CD4-positive, alpha-beta T cell treated with Interleukin-12 subunit alpha and Interleukin-12 subunit beta, for 1 hour (primary cell): ENCODE results near the gene ARFGAP1.
"Not testable (repeated sequence)": the region's sequence is repeated elsewhere in the genome, so short reads cannot be mapped to it uniquely, and the experiment has no call there.

ENCODE experiments used
- DNase-seq: peaks from one replicate; pipeline ENCODE4 v3.0.0-alpha.2; 2020

The ARFGAP1 gene

GRCh38 chr20:63322933-63323273 is 50.3 kb downstream of the ARFGAP1 start:
- DNase-seq = no peak

GRCh38 chr20:63323357-63323981 is 50.9 kb downstream of the ARFGAP1 start:
- DNase-seq = no peak

GRCh38 chr20:63325021-63325471 is 52.4 kb downstream of the ARFGAP1 start:
- DNase-seq = no peak

GRCh38 chr20:63325554-63326313 is 53.1 kb downstream of the ARFGAP1 start:
- no peak for DNase-seq

GRCh38 chr20:63326314-63327230 is 54.0 kb downstream of the ARFGAP1 start:
- peak; percentile 3 for DNase-seq

GRCh38 chr20:63327231-63327745 is 54.7 kb downstream of the ARFGAP1 start:
- no peak for DNase-seq

GRCh38 chr20:63328026-63328700 is 55.5 kb downstream of the ARFGAP1 start:
- no peak for DNase-seq

- no peak for DNase-seq
Measured at GRCh38 chr20:63328718-63329275, 56.2 kb downstream of the ARFGAP1 start.

- no peak for DNase-seq
Measured at GRCh38 chr20:63329331-63330083, 56.9 kb downstream of the ARFGAP1 start.

- no peak for DNase-seq
Measured at GRCh38 chr20:63330084-63330760, 57.6 kb downstream of the ARFGAP1 start.

GRCh38 chr20:63330940-63331339 is 58.3 kb downstream of the ARFGAP1 start:
- no peak for DNase-seq

GRCh38 chr20:63331741-63332400 is 59.3 kb downstream of the ARFGAP1 start:
- no peak for DNase-seq

- DNase-seq = no peak
Measured at GRCh38 chr20:63332488-63333240, 60.1 kb downstream of the ARFGAP1 start.

- no peak for DNase-seq
Measured at GRCh38 chr20:63333241-63333836, 60.7 kb downstream of the ARFGAP1 start.

- DNase-seq = no peak
Measured at GRCh38 chr20:63334356-63334755, 61.7 kb downstream of the ARFGAP1 start.

GRCh38 chr20:63335060-63335459 is 62.4 kb downstream of the ARFGAP1 start:
- not testable (repeated sequence) for DNase-seq

- DNase-seq = no peak
Measured at GRCh38 chr20:63335711-63336110, 63.1 kb downstream of the ARFGAP1 start.

GRCh38 chr20:63336232-63336752 is 63.7 kb downstream of the ARFGAP1 start:
- no peak for DNase-seq
